Measurements from ENCODE around the gene ASB2. TPM values are rescaled to one million over a fixed set of nuclear protein-coding genes. Genes with fewer than 3 reads are reported as not detected.

Gene ASB2
- total RNA-seq, 1 donor: 1.1 TPM

DNA sequence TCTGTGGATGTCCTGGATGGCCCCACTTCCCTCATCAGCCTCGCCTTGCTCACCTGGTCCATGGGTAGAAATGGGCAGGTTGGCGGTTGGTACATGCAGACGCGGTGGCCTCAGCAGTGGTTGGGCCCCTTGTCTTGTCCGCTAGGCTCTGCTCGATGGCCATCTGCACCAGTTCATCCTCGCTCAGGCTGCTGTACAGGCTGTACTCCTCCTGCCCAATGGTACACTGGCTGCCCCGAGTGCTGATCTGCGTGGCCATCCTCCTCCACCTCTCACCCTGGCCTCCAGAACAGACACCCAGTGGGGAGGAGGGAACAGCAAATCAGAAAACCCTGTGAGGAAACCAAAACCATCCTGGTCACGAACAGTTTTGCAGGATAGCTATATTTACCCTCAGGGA is 12.1 kb downstream of the ASB2 start:
- no peak for DNase-seq (ENCODE audit: low read depth in 2 of 3, low spot score in 2 of 3)

DNA sequence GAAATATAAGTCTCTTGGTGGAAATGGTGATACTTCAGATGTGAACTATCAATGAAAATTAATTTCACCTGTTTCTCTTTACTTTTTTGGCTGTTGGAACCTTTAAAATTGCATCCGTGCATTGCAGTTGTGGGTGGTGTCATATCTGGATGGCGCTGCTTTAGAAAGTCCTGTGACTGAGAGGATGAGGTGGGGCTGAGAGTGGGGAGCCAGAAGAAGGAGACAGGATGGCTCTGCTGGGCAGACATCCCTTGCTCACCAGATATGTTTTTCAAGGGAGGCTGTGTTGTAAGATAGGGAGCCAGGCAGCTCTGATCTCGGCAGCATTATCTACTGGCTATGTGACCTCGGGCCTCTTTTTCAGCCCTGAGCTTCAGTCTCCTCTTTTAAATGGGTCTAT is 12.7 kb downstream of the ASB2 start:
- DNase-seq (ENCODE audit: low read depth in 2 of 3, low spot score in 2 of 3): no peak

DNA sequence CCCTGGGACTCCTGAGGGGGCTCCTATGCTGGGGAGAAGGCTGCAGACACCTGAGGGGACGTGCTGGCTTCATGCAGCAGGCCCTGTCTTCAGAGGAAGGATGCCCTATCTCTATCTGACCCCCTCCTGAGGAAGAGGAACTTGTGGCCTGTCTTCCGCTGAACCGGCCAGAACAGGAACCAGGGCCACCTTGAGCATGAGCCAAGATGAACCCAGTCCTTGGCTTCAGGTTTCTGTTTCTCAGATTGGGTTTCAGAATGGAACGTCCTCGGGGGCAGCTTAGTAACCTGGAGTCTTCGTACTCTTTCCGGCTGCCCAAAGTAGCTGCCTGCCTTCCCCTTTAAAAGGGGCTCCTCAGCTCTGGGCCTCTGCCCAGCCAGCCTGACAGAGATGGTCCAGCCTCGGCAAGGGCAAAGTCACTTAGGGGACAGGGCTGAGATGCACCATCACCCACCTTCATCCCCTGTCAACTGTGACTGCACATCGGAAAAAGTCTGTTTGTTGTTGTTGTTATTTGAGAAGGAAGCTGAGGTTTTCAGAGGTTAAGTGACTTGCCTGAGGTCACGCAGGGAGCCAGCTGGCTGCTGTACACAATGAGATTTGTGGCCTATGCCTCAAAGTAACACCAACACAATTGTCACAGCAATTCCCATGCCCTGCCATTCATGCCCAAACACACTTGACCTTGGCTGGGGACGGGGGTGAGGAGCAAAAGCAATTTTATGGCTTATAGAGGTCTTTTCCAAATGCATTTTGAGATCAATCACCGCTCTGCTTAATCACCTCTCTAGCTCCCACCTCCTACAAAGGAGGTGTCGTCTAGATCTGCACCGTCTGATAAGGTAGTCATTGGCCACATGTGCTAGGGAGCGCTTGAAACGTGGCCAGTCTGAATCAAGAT is 13.4 kb downstream of the ASB2 start:
- peak in 2 of 3 donors; percentile 72 to 78 for DNase-seq (ENCODE audit: low read depth in 2 of 3, low spot score in 2 of 3)

DNA sequence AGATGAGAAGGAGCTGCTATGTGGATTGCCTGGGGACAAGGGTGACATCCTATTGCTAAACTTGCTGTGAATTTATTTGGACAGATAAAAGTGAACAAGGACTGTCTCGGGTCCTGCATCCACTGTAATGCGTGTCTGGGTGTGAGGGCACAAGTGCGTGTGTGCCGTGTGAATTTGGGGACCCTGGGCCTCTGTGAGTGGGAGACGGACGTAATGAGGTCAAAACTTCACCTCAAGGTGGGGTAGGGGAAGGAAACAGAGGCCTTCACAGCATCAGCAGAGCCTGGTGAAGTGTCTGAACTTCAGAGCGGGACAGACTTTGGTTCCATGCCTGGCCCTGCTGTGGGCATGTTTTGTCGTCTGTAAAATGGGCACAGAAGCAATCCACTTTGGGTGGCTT is 14.8 kb downstream of the ASB2 start:
- no peak for DNase-seq (ENCODE audit: low read depth in 2 of 3, low spot score in 2 of 3)

DNA sequence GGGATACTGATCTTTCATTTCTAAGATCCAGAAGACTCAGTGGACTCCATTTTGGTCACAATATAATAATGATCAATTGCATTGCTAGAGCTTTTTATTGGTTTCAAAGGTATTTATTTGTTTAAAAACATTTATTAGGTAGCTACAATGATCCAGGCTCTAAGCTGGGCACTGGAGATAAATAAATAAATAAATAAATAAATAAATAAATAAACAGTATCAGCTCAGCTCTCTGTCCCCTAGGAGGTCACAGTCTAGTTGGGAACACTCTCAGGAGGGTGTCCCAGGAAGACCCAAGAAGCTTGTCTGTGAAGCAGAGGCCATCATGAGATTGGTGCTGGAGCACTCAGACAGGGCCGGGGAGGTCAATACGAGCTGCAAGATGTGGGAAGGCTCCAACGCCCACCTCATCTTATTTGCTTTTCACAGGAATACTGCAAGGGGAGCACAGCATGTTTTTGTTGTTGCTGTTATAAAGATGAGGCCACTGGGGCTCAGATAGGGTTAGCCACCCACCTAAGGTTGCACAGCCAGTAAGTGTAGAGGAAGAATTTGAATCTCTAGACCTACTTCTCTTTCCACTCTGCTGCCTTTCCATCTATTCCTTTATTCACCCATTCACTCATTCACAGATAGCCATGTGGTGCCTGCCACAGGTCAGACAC is 15.5 kb downstream of the ASB2 start:
- DNase-seq (ENCODE audit: low read depth in 2 of 3, low spot score in 2 of 3): no peak

DNA sequence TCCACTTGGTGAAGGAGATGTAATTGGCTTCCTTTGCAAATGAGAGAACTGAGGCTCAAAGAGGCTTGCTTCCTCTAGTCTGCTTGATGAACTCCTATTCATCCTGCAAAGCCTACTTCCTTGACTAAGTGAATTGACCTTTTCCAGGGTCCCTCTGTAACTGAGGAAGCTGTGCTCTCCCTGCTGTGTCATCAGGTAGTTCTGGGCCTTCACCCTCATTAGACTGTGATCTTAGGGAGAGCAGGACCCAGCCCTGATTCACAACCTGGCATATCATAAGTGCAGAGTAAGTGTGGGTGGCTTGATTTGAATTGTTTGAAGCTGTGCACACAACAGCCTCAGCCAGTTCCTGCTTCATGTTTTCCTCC is 16.3 kb downstream of the ASB2 start:
- DNase-seq (ENCODE audit: low read depth in 2 of 3, low spot score in 2 of 3): no peak

DNA sequence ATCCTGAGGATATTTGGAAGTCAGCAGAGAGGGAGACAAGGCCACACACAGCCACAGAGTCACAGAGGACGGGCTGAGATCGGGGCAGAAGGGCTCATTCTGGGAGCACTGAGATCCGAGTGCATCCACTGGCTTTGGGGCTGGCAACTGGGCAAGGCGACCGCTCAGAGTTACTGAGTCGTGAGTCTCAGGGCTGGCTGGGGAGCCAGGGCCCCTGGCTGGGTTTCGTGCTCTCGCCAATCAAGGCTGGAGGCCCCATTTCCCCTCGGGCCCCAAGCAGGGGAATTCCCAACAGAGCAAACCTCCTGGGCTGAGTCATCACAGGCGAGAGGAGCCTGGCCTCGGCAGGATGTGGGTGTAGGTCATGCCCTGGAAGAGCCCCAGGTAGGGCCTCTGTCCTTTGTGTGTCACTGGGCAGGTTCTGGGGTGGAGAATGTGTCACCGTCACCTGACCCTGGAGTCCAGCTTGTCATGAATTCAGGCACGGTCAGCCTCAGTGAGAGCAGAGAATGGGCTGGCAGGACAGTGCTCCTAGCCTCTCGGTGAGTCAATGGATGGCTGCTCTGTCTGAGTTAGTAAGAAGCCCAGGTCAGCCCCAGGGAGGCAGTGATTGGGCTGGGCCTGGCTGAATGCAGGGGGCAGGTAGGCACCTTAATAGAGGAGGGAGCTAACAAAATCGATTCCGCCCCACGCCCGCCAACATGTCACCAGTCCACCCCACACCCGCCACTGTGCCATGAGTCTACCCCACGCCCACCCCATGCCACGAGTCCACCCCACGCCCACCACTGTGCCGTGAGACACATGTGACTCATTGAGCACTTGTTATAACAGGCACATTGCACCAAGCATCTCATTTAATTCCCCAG is 16.9 kb downstream of the ASB2 start:
- peak; percentile 68 to 97 (median 95) for DNase-seq (ENCODE audit: low read depth in 2 of 3, low spot score in 2 of 3)

DNA sequence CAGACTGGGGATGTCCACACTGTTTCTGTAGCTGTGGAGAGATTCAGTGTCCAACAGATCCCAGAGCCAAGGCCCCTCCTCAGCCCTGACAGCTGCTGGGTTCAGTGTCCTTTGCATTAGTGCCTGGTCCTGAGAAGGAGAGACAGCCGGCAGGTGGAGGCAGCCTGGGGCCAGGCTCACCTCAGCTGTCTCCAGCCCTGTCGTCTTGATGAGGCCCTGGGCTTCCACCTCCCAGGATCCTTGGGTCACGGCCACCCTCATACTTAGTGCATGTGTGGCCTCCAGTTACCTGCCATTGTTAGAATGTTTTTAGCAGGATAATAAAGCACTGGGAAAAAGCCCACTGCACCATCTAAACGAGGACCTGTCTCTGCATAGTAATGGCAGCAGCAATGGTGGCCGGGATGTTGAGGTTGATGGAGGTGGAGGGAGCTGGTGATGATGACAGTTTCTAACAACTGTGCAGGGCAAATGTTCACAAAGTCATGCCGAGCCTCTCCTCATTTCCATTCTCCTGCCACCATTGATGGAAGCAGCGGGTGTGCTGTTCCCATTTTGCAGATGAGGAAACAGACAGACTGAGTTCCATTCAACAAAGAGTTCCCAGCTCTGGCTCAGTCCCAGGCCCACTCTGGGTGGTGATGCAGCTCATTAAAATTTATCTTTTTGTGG is 17.7 kb downstream of the ASB2 start:
- no peak for DNase-seq (ENCODE audit: low read depth in 2 of 3, low spot score in 2 of 3)

DNA sequence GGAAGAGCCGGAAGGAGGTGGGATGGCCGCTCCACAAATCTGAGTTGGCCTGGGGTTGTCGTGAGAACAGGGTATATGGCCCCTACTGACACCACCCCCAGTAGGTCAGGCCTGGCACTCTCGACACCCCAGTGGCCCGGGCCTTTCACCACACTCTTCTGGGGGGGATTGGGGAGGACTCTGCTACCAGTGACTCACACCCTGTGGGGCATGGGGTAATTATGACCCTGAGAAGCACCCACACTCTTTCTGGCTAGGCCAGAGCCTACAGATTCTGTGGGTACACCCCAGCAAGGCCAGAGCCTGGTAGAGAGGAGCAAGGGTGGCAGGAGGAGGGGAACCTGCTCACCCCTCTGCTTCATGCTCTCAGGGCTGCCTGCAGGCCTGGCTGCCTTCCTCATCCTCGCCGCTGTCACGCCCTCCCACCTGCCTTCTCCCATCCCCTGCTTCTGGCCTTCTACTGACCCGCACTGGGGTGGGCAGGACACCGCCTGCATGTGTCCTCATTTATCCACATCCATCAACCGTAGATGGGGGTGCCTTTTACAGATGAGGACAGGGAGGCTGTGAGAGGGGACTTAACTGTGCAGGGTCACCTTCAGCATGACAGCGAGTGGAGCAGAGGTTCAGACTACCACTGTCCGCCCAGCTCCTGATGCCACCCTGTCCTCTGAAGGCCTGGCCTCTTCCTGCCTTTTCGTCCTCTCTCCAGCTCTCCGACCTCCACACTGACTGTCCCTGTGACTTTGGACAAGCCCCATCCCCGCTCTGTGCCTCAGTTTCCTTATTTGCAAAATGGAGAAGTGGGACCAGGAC is 18.4 kb downstream of the ASB2 start:
- DNase-seq (ENCODE audit: low read depth in 2 of 3, low spot score in 2 of 3): no peak

DNA sequence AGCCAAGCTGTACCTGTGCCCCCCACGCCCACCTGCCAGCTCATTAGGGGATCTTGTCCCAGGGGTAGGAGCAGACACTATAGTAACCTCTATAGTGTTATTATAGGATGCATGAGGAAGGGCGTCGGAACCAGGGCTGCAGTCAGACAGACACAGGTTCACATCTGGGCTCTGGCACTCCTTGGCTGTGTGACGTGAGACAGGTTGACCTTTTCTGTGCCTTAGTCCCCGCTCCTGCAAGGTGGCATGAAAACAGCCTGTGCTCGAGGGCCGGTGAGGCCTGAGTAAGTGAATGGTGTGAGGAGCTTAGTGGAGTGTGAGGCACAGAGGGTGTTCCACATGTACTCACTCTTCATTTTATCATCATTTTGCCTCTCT is 19.0 kb downstream of the ASB2 start:
- no peak for DNase-seq (ENCODE audit: low read depth in 2 of 3, low spot score in 2 of 3)

DNA sequence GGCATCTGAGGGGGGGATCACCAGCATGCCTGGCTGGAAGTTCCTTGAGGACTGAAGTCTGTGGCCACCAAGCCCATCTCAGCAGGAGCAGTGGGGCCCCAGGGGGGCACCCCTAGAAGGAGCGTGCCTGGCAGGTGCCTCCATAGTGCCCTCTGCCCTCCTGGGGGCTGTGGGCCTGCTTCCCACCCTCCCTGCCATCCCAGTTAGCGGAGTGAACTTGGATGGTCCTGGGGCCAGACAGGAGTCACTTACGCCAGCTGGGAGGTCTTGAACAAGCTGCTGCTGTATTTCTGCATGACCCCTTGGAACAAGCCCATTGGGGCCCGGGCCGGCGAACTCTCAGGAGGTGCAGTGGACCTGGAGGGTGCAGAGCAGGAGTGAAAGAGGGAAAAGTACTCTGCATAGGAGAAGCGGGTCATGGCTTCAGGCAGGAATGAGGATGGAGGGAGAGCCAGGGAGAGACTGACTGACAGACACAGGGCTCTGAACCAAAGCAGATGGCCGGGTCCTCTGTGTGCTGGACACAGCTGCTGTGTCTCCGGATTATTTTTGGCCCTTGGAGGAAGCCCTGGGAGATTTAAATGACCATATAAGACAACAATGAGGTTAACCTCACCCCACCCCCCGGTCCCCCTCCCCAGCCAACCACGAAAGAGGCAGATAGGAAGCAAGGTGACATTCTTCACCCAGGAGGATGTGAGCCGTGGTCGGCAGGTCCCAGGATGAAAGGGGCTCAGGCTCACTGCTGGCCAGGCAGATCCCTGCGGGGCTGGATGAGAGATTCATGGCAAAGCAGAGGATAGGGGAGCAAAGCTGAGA is 19.6 kb downstream of the ASB2 start:
- no peak for DNase-seq (ENCODE audit: low read depth in 2 of 3, low spot score in 2 of 3)

DNA sequence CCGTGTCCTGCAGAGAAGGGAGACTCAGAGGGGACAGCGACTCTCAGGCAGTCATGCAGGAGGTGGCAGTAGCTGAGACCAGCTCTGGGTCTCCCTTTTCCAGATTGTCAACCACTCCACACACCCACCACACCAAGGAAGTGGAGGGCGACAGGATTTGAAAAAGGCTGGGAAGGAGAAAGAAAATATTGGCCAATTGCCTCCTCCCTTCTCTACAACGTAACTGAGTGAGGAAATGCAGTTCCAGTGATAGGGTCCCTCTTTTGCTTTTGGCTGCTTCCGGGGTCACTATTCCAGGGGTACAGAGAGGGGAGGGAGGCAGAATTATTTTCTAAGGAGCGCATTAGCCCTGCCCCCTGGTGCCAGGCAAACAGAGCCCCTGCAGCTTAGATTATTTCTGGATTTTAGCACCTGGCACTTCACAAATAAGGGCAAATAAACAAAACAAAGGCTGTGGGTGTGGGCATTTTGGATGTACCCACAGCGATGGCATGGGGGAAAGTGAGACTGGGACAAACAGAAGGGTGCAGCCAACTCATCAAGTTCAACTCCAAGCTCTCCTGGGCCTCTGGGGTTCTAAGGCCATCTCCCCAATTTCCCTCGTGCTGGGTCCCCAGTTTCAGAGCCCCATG is 20.4 kb downstream of the ASB2 start:
- no peak for DNase-seq (ENCODE audit: low read depth in 2 of 3, low spot score in 2 of 3)

DNA sequence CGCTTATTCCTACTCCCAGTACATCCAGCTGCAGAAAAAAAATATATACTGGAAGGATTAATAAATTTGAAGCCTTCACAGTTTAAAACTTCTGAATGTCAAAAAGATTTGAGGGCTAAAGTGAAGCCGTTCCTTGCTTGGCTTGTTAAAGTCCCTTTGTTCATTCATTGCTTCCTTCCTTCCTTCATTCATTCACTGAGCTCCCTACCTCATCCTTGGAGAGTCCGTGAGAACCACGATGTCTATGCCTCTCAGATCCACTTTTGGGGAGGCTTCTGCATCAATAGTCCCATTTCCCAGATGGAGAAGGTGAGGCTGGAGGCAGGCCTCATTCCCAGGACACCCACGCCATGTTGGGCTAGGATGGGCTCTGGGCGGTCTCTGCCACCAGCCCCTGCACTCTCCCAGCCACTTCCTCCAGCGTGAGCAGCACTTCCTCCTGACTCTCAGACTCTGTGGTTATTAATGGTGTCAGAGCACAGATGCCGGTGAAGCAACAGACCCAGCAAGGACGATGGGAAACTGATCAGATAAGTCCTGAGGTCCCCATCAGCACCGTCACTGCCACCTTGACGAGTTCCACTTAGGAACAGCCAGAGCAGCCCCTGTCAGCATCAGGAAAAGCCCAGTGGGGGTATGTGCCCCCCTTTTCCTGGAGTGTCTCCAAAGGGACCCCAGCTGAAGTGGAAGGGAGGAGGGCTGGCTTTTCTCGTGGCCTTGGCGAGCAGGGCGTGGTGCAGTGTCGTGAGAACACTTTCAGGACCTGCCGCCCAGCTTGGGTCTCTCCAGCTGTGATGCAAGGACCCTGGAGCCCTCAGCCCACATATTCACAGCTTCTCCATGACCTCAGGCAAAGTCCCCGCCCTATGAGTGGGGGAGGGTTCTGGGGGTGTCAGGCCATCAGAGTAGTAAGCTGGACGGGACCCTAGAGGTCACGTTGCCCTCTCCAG is 21.2 kb downstream of the ASB2 start:
- DNase-seq (ENCODE audit: low read depth in 2 of 3, low spot score in 2 of 3): peak in 2 of 3 donors; percentile 72 to 88

DNA sequence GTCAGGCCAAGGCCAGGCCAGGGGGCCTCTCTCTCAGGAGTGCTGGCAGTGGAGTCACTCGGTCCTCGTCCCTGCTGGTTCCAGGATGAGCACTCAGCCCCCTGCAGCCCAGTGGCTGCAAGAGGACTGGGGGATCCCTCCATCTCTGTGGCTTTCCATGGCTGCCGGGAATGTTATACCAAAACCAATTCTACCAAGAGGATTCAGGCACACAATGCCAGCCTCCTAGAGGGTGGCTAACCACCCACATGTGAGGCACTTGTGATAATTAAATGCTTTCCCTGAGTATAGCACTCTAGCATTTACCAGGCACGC is 21.9 kb downstream of the ASB2 start:
- DNase-seq (ENCODE audit: low read depth in 2 of 3, low spot score in 2 of 3): no peak

DNA sequence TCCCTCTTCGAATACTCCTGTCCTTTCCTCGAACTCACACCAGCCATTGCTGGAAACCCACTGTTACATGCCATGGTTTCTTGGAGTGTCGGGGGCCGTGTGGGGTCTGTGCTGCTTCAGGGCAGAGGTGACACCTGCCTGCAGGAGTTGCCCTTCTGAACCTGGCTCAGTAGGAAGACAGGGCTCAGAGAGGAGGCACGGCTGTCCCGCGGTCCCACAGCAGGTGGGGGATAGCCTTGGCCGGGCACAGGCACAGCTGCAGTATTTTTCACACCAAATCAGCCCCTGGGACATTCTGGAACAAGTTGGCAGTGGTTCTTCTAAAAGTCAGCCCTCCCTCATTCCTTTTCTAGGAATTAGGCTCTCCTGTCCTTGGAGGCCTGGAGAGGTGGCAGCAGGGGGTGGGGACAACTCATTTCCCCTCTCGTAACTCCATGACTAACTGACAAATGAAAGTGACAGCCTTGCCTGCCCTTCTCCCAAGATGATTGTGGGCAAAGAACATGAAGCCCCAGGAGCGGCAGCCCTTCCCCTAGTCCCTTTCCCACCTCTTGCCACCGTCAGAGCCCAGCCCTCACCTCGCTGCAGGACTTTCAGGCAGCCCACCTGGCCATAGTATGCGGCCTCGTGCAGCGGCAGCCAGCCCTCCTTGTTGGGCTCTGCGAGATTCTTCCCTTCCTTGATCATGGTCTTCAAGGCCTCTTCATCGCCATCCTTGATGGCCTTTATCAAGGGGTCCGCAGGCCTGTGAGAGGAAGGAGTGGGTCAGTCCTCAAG is 22.4 kb downstream of the ASB2 start:
- DNase-seq (ENCODE audit: low read depth in 2 of 3, low spot score in 2 of 3): no peak

DNA sequence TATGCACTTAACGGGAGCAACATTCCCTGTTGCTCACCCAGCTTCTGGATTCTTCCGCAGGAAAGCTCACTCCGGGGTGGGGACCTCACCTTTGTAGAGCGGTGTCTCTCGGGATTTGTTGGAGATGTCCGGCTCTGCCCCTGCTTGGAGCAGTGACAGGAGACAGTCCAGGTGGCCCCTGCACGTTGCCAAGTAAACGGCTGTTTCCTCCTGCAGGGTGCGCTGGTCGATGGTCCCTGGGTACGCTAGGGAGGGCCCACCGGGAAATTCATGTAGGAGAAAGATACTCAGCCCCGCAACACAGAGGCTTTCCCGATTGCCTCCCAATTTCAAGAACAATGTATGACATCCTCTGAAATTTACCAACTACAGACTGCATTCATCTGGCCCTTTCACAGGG is 23.1 kb downstream of the ASB2 start:
- DNase-seq (ENCODE audit: low read depth in 2 of 3, low spot score in 2 of 3): no peak

DNA sequence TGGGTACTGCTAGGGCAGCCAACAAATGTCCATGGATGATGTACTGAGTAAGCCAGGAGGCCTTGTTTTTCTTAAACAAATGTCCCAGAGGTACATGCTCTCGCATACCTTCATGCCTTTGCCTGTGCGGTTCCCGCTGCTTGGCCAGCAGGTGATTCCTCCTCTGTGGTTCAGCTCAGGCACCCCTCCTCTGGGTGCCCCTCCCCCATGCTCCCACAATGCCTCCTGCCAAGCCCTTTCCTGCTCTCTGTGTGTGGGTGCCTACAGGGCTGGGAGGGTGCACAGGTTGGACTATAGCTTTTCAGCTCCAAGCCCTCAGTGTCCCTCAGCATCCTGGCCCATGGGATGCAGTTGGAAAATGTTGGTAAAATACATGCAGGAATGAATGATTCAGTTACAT is 23.5 kb downstream of the ASB2 start:
- no peak for DNase-seq (ENCODE audit: low read depth in 2 of 3, low spot score in 2 of 3)
